HFFc6 (cell line): ENCODE data around the gene FAM3B. TPM values are rescaled to one million over a fixed set of nuclear protein-coding genes. Genes with fewer than 3 reads are reported as not detected.

Experiments
- DNase-seq: peaks from one replicate; pipeline ENCODE4 v3.0.0-alpha.2; 2018
- H3K27ac Mint-ChIP-seq: 2 replicates; pipeline ENCODE4 v1.8.0; 2020; ENCODE audit warnings: mild to moderate bottlenecking, mixed read lengths
- H3K27me3 Mint-ChIP-seq: 2 replicates; pipeline ENCODE4 v1.8.0; 2021; ENCODE audit warnings: mild to moderate bottlenecking, moderate library complexity, mixed read lengths; ENCODE audit not compliant: insufficient read depth
- H3K36me3 Mint-ChIP-seq: 2 replicates; pipeline ENCODE4 v1.8.0; 2021; ENCODE audit warnings: low read depth, mixed read lengths
- H3K4me1 Mint-ChIP-seq: 2 replicates; pipeline ENCODE4 v1.8.0; 2020; ENCODE audit warnings: low read depth, mixed read lengths
- H3K4me3 Mint-ChIP-seq: 2 replicates; pipeline ENCODE4 v1.8.0; 2020; ENCODE audit warnings: mild to moderate bottlenecking, moderate library complexity, mixed read lengths
- H3K9me3 Mint-ChIP-seq: 2 replicates; pipeline ENCODE4 v1.8.0; 2020; ENCODE audit warnings: mild to moderate bottlenecking, mixed read lengths
- total RNA-seq, 6 experiments: library from RNA; stranded (reverse); fragmentation: NEBNext Ultra II Directional; extraction: Animal tissue kit (Norgen Biotek cat#: 25700); gene quantifications; 2 replicates in 1 of 6; 3 replicates in 5 of 6; pipeline ENCODE4 v1.2.3, GENCODE V29; 2021
- TF ChIP-seq, protein P1 (sequence below): fragments of 200-600 bp; sonication (generic); IDR thresholded peaks from 2 replicates; pipeline ENCODE4 v1.5.0; 2021; ENCODE audit warnings: antibody characterized with exemption, mild to moderate bottlenecking

FAM3B gene
- total RNA-seq, 6 experiments from 2014 or later = not detected

DNA sequence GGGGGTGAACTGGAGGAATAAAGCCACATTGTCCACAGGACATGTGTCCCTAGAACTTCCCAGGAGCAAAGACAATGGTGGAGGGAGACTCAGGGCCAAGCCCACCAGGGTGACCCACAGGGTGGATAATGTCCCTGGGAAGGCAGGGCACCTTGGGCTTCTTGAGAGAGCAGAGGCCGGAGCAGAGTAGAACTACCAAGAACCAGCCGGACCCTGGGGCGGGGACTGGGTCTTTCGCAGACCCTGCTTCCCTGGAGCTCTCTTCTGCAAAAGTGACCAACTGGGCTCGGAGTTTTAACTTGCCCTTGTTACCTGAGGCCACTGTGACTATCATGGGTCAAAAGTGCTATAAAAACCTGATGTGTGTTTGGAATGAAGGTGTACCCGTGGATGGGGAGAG, 875 bp upstream of the FAM3B start:
- no peaks in the 10 kb centered on the region for H3K4me1 Mint-ChIP-seq
- TF ChIP-seq, protein P1, sequence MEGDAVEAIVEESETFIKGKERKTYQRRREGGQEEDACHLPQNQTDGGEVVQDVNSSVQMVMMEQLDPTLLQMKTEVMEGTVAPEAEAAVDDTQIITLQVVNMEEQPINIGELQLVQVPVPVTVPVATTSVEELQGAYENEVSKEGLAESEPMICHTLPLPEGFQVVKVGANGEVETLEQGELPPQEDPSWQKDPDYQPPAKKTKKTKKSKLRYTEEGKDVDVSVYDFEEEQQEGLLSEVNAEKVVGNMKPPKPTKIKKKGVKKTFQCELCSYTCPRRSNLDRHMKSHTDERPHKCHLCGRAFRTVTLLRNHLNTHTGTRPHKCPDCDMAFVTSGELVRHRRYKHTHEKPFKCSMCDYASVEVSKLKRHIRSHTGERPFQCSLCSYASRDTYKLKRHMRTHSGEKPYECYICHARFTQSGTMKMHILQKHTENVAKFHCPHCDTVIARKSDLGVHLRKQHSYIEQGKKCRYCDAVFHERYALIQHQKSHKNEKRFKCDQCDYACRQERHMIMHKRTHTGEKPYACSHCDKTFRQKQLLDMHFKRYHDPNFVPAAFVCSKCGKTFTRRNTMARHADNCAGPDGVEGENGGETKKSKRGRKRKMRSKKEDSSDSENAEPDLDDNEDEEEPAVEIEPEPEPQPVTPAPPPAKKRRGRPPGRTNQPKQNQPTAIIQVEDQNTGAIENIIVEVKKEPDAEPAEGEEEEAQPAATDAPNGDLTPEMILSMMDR = no peak
- no peaks in the 10 kb centered on the region for H3K36me3 Mint-ChIP-seq
- DNase-seq = no peak
- peaks cover 7% of the 10 kb centered on the region for H3K27me3 Mint-ChIP-seq
- H3K27ac Mint-ChIP-seq = no peak overlapping the region
- no peak overlapping the region for H3K4me3 Mint-ChIP-seq
- 0 out of 2 replicates have a peak, but pooled peaks cover 3% of the 10 kb centered on the region for H3K9me3 Mint-ChIP-seq

GRCh38 chr21:41317063-41317392, 427 bp downstream of the FAM3B start:
- Mint-ChIP-seq H3K9me3 (0 out of 2 replicates have a peak, but pooled peaks cover 3% of the 10 kb centered on the region), H3K4me3 (no peak overlapping the region), H3K27ac (no peak overlapping the region), H3K4me1 (no peaks in the 10 kb centered on the region), H3K36me3 (no peaks in the 10 kb centered on the region), H3K27me3 (peaks cover 11% of the 10 kb centered on the region)
- TF ChIP-seq, protein P1 = no peak
- DNase-seq = no peak

DNA sequence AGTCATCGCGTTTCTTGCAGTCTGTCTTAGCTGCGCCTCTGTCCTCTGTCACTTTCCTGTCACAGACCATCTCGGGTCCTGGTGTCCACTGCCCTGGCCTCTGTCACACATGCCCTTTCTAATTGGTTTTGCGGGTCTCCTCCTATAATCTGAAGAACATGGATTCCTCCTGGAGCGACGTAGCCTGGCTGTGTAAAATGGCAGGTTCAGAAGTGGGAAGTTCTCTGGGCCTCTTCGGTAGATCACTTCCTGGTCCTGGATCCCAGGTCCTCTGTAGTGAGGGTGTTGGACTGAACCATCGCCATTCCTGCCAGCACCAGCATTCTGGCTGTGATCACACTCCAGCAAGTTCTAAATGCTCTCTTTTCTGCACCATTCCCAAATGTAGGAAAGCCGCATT, 857 bp downstream of the FAM3B start:
- no peaks in the 10 kb centered on the region for H3K36me3 Mint-ChIP-seq
- 0 out of 2 replicates have a peak, but pooled peaks cover 3% of the 10 kb centered on the region for H3K9me3 Mint-ChIP-seq
- peaks cover 11% of the 10 kb centered on the region for H3K27me3 Mint-ChIP-seq
- TF ChIP-seq, protein P1 = no peak
- DNase-seq = no peak
- no peaks in the 10 kb centered on the region for H3K4me1 Mint-ChIP-seq
- H3K4me3 Mint-ChIP-seq = no peak overlapping the region
- no peak overlapping the region for H3K27ac Mint-ChIP-seq

DNA sequence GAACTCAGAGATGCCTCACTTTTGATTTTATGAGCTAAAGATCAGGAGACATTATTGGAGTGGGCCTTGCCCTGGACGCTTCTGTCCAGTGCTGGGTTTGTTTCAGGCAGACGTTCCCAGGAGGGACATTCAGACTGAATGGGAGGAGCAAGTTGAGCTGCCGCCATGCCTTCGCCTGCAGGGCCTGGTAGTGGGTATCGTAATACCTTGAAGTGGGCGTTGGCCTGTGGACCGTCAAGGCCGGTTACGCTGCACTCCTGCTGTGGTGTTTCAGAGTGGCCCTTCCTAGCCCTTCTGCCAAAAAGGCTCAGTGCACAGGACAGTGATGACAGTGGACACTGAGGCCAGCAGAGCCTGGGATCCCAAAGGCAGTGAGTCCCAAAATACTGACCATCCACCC, 1.6 kb downstream of the FAM3B start:
- Mint-ChIP-seq H3K36me3 (no peaks in the 10 kb centered on the region), H3K9me3 (peaks cover 4% of the 10 kb centered on the region; the same call in 1 of the 2 replicates), H3K4me3 (no peak overlapping the region), H3K4me1 (no peaks in the 10 kb centered on the region), H3K27me3 (peaks cover 11% of the 10 kb centered on the region), H3K27ac (no peak overlapping the region)
- no peak for DNase-seq
- TF ChIP-seq, protein P1 = no peak

DNA sequence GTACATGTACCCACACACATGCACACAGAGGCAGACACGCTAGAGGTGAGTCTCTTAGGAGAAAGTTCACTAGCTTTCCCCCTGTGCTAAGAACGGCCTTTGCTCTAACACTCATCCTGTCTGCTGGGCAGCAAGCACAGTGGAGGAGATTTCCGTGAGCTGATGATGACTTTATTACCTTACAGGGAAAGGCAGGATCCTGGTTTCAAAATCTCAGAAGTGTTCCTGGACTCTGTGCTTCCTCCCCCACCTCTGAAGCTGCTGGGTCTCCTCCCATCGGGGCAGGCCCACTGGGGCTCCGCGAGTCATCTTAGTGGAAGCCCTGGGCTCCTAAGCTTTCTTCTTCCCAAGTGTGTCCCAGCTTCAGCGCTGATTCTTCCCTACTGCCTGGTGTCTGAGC, 2.7 kb downstream of the FAM3B start:
- Mint-ChIP-seq H3K27ac (no peak overlapping the region), H3K4me1 (no peaks in the 10 kb centered on the region), H3K4me3 (no peak overlapping the region), H3K9me3 (peaks cover 8% of the 10 kb centered on the region; the same call in 1 of the 2 replicates), H3K36me3 (no peaks in the 10 kb centered on the region), H3K27me3 (peaks cover 11% of the 10 kb centered on the region)
- TF ChIP-seq, protein P1 = no peak
- DNase-seq = no peak
